Iris pigment epithelial cell (primary cell): ENCODE results near the gene EEFSEC.

Experiments used
- DNase-seq: peaks from one replicate; pipeline ENCODE4 v3.0.0-alpha.2; 2011; ENCODE audit warnings: low read depth

EEFSEC gene

GRCh38 chr3:128273109-128273840 is 120.0 kb downstream of the EEFSEC start:
- no peak for DNase-seq

GRCh38 chr3:128273841-128274573 is 120.7 kb downstream of the EEFSEC start:
- DNase-seq = no peak

GRCh38 chr3:128274837-128275236 is 121.6 kb downstream of the EEFSEC start:
- DNase-seq = peak; percentile 98

GRCh38 chr3:128275316-128276145 is 122.2 kb downstream of the EEFSEC start:
- peak; percentile 40 for DNase-seq

GRCh38 chr3:128276146-128276435 is 122.8 kb downstream of the EEFSEC start:
- no peak for DNase-seq

- no peak for DNase-seq
Measured at GRCh38 chr3:128276577-128277183, 123.4 kb downstream of the EEFSEC start.

DNA sequence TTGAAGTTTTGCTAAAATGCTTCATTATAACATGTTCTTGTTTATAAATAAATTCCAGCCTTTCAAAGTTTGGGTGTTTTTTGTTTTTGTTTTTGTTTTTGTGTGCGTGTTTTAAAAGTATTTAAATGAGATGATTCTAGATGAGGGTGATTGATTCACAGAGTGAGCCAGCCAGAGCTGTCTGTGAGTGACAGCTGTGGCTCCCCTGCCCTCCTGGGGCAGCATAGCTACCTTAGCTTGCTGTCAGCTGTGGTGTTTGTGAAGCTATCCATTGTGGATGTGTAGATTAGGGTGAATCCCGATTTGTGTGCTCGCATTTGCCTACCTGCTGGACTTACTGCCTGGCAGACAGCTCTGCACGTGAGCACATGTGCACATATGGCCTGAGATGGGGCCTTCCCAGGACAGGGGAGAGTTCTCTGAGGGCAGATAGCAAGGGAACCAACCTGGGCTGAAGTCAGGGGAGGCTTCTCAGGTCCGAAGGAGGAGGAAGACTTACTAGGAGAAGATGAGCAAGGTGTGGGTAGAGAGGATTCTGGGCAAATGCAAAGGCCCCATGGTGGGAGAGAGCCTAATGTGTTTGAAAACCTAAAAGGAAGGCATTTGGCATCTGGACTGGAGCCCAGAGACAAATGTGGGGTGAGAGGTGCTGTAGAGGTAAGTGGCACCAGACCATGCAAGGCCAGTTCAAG is 124.2 kb downstream of the EEFSEC start:
- DNase-seq = no peak

- no peak for DNase-seq
Measured at GRCh38 chr3:128278130-128278529, 124.8 kb downstream of the EEFSEC start.

GRCh38 chr3:128278761-128279600 is 125.7 kb downstream of the EEFSEC start:
- DNase-seq = peak; percentile 76

DNA sequence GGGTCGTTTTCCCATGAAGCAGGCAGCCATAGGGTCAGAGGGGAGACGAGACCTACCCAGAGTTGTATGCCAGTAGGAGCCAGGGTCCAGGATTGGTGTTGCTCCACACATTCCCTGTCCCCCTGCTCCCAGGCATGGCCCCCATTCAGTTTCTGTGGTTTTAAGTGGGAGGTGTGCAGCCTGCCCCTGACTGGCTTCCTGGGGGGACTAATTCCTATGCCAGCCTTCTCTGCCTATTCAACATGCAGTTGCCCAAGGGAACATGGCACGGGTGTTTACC is 126.3 kb downstream of the EEFSEC start:
- DNase-seq = no peak

- no peak for DNase-seq
Measured at GRCh38 chr3:128280481-128281052, 127.3 kb downstream of the EEFSEC start.

GRCh38 chr3:128281056-128281455 is 127.8 kb downstream of the EEFSEC start:
- DNase-seq = no peak

DNA sequence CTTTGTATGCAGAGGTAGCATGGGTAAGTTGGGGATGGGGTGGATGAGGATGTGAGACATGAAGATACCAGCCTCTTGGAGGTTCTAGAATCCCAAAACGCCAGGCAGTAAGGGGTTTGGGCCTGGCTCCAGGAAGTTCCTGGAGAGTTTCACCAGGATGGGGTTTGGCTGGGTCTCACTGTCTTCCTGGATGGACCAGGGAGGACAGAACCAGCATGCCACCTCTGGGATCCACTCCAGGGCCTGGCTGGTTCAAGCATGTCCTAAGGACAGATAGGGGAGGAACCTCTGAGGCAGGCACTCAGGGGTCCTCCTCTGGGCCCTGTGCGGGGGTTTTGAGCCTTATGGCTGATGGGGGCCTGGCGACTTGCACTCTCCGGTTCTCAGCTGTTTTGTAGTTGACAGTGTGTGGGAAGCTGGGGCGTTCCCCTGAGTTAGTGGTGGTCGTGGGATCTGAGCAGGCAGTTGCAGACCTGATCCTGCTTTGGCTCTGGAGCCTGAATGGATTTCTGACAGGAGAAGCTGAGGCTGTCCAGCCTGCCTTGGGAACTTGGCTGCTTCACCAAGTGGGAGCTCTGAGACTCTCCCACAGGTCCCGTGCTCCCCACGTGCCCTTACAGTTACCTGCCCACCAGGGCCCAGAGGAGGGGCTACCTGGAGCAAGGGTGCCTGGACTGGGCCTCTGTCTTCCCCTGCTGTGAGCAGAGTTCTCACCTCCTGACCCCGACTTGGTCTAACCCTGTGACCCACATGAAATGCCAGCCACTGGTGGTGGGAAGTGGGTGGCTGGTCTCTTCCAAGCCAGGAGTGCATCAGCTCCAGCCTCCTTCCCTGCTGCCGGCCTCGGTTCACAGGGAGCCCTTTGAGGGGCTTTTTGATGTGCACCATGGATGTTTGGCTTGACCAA is 128.4 kb downstream of the EEFSEC start:
- DNase-seq = no peak

DNA sequence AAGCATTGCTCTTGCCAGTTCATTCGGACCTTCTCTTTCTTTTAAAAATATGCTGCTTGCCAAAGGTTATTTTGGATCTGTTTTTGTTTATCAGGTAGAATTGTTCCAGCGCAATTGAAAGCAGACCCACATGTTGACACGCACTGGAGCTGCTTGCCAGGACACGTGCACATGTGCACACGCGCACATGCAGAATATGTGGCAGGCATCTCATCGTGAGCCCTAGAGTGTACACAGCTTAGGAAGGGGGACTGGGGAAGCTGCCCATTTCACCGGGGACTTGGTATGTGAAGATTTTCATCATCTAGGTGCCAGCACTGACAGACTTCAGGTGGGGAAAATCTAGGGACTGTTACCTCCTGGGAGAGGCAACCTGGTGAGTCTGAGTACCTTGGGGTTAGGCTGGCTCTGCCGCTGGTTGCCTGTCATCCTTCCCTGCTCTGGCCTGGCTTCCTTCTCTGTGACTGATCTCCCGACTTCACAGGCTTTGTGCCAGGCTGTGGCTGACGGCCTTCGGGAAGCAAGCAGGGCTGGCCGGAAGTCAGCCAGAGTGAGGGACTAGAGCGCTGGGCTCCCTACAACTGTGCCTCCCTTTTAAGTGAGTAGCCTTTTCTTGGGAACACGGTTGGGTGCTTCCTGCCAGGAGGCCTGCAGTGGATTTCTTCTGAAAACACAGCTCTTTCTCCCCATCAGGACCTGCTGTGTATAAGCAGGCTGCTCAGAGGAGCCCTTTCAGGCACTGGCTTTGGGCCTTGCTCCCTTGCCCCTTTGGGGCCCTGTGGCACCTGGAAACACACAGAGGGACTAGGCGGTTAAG is 129.3 kb downstream of the EEFSEC start:
- DNase-seq = peak; percentile 45

DNA sequence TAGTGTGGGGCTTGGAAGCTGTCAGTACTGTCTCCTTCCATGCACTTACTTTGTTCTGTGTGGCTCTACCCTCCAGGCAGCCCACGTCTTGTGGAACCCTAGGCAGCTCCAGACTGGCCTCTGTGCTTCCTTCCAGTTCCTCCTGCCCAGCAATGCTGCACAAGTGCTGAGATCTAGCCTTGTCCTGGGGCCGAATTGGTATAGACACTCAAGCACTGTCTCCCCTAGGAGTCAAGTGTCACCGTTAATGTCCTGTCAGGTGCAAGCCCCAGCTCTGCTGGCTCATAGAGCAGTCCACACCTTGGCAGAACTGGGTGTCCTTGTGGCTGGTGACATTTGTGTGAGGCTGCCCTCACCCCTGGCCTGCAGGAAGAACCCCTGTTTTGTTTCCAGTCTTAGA is 130.1 kb downstream of the EEFSEC start:
- no peak for DNase-seq

DNA sequence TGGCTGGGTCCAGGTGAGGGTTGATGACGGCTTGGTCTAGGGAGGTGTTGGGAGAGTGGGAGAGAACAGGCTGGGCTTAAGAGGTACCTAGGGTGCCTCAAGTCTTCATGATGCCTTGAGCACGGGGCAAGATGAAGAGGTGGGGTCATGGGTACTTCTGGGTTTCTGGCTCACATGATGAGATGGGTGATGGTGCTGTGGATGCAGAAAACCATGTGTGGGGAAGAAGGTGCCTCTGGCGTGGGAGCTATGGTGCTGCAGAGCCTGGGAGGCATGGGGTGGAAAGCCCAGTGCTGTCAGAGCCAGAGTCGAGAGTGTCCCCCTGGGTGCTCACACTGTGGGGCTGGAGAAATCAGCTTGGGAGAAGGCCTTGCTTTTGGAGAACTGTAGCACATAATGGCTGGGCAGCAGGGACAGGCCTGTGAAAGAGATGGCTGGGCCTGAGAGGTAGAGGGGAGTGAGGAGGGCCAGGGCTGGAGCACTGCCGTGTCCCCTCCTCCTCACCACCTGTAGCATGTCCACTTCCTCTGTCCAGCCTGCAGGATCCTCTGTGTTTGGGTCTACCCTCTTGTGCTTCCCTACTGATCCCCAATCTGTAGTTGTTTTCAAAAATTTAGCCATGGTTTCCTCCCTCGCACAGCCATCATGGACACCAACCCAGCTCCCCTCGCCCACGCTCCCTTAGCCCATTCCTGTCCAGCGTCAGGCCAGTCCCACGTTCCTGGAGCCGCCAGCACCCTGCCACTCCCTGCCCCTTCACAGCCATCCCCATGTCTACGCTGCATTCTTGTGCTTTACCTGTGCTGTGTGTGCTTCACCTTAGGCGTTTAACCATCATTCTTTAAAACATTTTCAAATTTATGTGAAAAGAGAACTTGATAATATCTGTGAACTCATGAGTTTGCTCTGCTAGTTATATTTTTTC is 132.0 kb downstream of the EEFSEC start:
- DNase-seq = no peak

GRCh38 chr3:128285967-128286321 is 132.7 kb downstream of the EEFSEC start:
- no peak for DNase-seq

DNA sequence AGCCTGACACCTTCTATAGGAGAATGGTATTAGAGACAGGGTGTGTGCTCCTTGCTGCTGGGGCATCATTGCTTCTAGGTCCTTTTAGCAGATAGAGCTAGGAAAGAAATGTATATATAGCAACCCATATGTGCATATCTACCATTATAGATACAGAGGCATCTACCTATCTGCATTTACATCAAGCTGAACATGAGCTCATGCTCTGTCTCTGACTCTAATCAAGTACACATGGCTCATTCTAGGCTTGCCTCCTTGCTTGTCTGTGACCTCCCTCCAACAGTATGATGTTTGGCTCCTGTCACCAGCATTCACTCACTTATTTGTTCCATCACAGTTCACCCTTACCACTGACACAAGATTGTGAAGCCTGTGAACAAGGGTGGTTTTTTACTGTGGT is 133.4 kb downstream of the EEFSEC start:
- no peak for DNase-seq
